ENCODE results near the gene CEBPZ. TPM values are rescaled to one million over a fixed set of nuclear protein-coding genes. Genes with fewer than 3 reads are reported as not detected.

CEBPZ gene, protein sequence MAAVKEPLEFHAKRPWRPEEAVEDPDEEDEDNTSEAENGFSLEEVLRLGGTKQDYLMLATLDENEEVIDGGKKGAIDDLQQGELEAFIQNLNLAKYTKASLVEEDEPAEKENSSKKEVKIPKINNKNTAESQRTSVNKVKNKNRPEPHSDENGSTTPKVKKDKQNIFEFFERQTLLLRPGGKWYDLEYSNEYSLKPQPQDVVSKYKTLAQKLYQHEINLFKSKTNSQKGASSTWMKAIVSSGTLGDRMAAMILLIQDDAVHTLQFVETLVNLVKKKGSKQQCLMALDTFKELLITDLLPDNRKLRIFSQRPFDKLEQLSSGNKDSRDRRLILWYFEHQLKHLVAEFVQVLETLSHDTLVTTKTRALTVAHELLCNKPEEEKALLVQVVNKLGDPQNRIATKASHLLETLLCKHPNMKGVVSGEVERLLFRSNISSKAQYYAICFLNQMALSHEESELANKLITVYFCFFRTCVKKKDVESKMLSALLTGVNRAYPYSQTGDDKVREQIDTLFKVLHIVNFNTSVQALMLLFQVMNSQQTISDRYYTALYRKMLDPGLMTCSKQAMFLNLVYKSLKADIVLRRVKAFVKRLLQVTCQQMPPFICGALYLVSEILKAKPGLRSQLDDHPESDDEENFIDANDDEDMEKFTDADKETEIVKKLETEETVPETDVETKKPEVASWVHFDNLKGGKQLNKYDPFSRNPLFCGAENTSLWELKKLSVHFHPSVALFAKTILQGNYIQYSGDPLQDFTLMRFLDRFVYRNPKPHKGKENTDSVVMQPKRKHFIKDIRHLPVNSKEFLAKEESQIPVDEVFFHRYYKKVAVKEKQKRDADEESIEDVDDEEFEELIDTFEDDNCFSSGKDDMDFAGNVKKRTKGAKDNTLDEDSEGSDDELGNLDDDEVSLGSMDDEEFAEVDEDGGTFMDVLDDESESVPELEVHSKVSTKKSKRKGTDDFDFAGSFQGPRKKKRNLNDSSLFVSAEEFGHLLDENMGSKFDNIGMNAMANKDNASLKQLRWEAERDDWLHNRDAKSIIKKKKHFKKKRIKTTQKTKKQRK
- 43.7 and 59.5 TPM in 2 replicates for total RNA-seq

DNA sequence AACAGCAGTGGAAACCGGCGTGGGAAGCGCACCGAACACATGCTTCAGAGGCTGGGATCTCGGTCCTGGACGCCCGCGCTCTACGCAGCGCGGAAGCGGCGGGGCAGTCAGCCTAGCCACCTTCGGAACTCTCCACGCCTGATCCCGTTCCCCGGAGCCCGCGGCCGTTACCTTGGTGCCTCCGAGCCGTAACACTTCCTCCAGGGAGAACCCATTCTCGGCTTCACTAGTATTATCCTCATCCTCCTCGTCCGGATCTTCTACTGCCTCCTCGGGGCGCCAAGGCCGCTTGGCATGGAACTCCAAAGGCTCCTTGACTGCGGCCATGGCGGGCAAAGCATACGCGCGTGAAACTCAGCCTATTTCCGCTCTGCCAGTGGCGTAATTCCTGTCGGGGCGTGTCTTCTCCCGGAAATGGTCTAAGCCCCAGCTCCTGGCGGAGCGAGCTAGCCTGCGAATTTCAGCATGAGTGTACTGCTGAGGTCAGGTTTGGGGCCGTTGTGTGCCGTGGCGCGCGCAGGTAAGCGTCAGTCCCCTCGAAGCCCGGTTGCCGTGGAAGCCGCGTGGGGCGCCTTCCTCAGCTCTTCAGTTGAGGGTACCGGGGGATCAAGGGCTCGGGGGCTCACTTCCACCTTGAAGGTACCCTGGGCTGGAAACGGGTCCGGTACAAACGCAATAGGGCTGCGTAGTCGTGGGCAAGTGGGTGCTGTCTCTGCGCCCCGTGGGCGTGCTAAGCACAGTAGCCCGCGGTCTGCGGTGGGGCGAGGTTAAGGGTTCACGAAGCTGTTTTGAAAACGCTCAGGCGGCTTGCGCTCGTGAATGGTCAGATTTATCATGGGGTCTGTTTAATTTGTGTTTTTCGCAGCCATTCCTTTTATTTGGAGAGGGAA, at the start of gene CEBPZ, which contains the start of gene NDUFAF7:
TSS of gene CEBPZ (minus strand) at position 356 of the 890 bp plus-strand sequence. CDS start at position 327, 29 bp downstream.
TSS of gene NDUFAF7 (plus strand) at position 418 of the 890 bp plus-strand sequence. CDS start at position 466, 48 bp downstream.

DNA sequence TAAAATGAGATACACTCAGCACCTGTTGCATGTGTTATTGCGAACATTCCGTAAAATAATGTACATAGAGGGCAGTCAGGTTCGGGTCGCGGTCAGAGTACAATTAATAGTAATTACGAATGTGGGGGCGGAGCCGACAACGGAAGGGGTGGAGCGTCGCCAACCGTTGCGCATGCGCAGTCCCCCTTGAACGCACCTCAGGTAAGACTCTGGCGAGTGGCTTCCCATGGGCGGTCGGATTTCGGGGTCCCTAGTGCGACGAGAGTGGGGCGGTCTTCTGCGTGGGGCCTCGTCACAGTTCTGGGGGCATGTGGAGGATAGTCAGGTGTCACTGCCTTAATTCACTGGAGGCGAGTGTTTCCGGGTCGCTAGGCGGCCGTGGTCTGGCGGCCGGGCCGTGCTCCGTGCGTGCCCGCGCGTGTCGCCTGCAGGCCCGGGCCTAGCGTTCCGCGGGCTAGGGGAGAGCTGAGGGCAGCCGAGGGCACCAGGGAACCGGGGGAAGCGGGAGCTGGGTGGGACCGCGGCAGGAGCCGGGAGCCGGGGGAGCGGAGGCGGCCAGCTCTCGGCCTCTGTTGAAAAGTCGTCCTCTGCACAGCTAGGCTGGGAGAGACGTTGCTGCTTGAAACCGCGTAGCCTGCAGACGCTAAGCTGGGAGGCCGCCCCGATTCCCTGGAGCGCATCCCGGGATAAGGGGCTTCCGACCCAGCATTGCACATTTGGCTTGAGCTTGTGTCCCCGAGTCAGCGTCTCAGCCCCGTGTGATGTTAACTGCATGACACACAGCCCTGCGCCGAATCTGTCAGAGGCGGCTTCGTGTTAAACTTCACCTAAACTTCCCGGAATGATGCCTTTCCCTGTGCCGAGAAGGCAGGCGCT, 34.8 kb downstream of the CEBPZ start, which contains the start of gene CEBPZOS:
TSS of gene CEBPZOS (plus strand) at position 177 of the 876 bp plus-strand sequence. CDS start 3,209 bp downstream, outside the sequence.

DNA sequence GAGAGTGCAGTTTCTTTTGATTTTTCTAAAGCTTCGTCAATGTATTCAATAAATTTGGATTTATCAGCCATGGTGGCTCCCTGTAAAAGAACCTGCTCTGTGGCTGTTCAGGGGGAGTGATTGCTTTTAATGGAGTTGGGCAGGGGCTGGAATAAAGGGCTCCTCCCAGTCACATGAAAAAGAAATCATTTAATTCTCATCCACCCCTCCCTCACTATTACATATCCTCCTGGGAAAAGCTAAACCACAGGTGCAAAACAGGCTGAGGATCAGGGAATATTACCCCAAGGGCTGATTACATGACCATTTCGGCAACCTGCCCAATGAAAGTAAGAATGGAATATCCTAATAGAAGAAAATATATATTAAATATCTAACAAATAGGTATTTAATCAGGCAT, 42.8 kb downstream of the CEBPZ start, which contains the start of gene SULT6B1:
TSS of gene SULT6B1 (minus strand) at position 101 of the 400 bp plus-strand sequence. CDS start at position 71, 30 bp downstream.

DNA sequence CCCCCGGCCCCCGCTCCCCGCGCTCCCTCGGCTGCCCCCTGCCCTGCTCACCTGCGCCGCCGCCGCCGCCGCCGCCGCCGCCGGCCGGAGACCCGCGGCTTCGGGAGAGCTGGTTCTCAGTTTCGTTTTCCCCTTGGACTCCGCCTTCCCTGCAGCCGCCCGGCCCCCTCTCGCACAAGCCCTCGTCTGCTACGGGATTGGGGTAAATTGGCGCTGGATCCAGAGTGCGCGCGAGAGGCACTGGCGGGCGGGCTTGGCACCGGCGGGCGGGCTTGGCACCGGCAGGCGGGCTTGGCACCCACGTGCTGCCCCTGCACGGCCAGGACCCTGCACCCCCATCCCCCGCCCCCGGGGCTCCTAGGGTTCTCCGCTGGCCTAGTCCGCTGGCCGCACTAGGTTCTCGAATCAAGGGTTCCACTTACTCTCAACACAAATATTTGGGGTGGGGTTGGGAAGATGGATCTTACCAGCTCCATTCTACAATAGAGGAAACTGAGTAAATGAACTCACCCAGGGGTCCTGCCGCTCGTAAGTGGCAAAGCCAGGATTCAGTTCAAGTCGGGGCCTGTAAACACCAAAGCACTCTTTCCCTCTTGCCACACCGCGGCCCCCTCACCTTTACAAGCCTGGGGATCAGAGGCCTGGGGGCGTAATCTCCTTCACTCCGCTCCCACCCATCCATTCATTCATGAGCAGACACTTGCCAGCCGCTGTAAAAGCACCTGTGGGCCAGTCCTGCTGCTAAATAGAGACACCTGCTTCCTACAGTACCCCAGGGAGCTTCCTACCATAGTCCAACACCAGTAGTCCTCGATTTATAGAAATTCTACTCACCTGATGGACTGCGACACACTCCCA, 74.3 kb downstream of the CEBPZ start, which contains the start of gene EIF2AK2:
TSS of gene EIF2AK2 (minus strand) at position 124 of the 858 bp plus-strand sequence. CDS start 9,174 bp downstream, outside the sequence.

Other genes starting within 250 kb of the CEBPZ start
- gene HEATR5B, start 147.2 kb downstream of the CEBPZ start, total RNA-seq: 15.6 and 18.1 TPM in 2 replicates
- 5.2 and 5.4 TPM in 2 replicates for gene GPATCH11, start 147.1 kb downstream of the CEBPZ start, total RNA-seq
- 26.2 and 26.6 TPM in 2 replicates for gene EIF2AK2, start 74.6 kb downstream of the CEBPZ start, total RNA-seq
- gene SULT6B1, start 42.9 kb downstream of the CEBPZ start, total RNA-seq: not detected in 2 replicates
- 12.9 and 15.1 TPM in 2 replicates for gene CEBPZOS, start 35.1 kb downstream of the CEBPZ start, total RNA-seq
- 12.9 and 14.8 TPM in 2 replicates for gene NDUFAF7, start 62 bp upstream of the CEBPZ start, total RNA-seq
- 58.9 and 61.2 TPM in 2 replicates for gene PRKD3, start 93.2 kb upstream of the CEBPZ start, total RNA-seq
- 2.5 and 3.6 TPM in 2 replicates for gene QPCT, start 113.0 kb upstream of the CEBPZ start, total RNA-seq